Sigmoid colon (tissue), 7 donors: ENCODE results near the gene ZNF764. TPM values are rescaled to one million over a fixed set of nuclear protein-coding genes. Genes with fewer than 3 reads are reported as not detected.

Experiments used
- DNase-seq: peaks from one replicate; pipeline ENCODE4 v3.0.0-alpha.2; 2019
- H3K27ac ChIP-seq, 4 donors: fragments of 200-600 bp; sonication (generic); one replicate each; pipeline ENCODE4 v1.5.1; 2016 to 2019; ENCODE audit warnings: mild to moderate bottlenecking in 1 of 4
- H3K27me3 ChIP-seq, 3 donors: fragments of 200-600 bp; sonication (generic); one replicate each; pipeline ENCODE4 v1.5.1; 2019; ENCODE audit warnings: mild to moderate bottlenecking in 1 of 3
- H3K36me3 ChIP-seq, 4 donors: fragments of 200-600 bp; sonication (generic); one replicate each; pipeline ENCODE4 v1.5.1; 2016 to 2019
- H3K4me1 ChIP-seq, 4 donors: fragments of 200-600 bp; sonication (generic); one replicate each; pipeline ENCODE4 v1.5.1; 2017 to 2019
- H3K4me3 ChIP-seq, 4 donors: fragments of 200-600 bp; sonication (generic); one replicate each; pipeline ENCODE4 v1.5.1; 2017 to 2019; ENCODE audit warnings: mild to moderate bottlenecking in 2 of 4, moderate library complexity in 1 of 4
- H3K9me3 ChIP-seq, 4 donors: fragments of 200-600 bp in 3 of 4; sonication (generic) in 3 of 4; one replicate each; pipeline versions ENCODE4 v1.5.1 to v1.6.1; 2013 to 2019
- CTCF ChIP-seq, 4 experiments: fragments of 450-650 bp in 3 of 4; fragments of 200-600 bp in 1 of 4; IDR thresholded peaks; one replicate each; pipeline ENCODE4 v1.5.1; 2016 to 2019; ENCODE audit warnings: antibody characterized with exemption in 4 of 4, mild to moderate bottlenecking in 3 of 4, moderate library complexity in 2 of 4
- EP300 ChIP-seq, 4 donors: sonication (generic); formaldehyde crosslinking; IDR thresholded peaks; one replicate each; pipeline ENCODE4 v1.6.1; 2017; ENCODE audit warnings: antibody characterized with exemption in 4 of 4
- POLR2A ChIP-seq, 2 donors: fragments of 450-650 bp; IDR thresholded peaks; one replicate each; pipeline ENCODE4 v1.6.1; 2016; ENCODE audit warnings: antibody characterized with exemption in 2 of 2, mild to moderate bottlenecking in 2 of 2, moderate library complexity in 2 of 2
- POLR2AphosphoS5 ChIP-seq, 4 donors: sonication (generic); formaldehyde crosslinking; IDR thresholded peaks; one replicate each; pipeline ENCODE4 v1.6.1; 2017; ENCODE audit warnings: antibody characterized with exemption in 4 of 4
- WGBS, 2 donors: extraction: QIAGEN DNeasy Blood & Tissue Kit; methylation state at CpG; one replicate each; pipeline ENCODE4 v1.1.7; 2013; 5-methylcytosine and 5-hydroxymethylcytosine counted together
- intact Hi-C: fragments of 100-400 bp; cut with DNase I; formaldehyde crosslinking; loops from one replicate; pipeline ENCODE4 v1.15.1; 2023
- polyA plus RNA-seq, 3 donors: library from polyadenylated mRNA; stranded (reverse); fragments of 200-250 nt; gene quantifications; one replicate each; pipeline ENCODE4 v1.2.3, GENCODE V29; 2013
- total RNA-seq, 4 donors: library from RNA; depleted of rRNA; stranded (reverse); fragments of >200 nt; gene quantifications; one replicate each; pipeline ENCODE4 v1.1.0, GENCODE V29; 2016
- donor health status: healthy with polysubstance abuse.
- donor health status: Bipolar disorder and iron deficiency.
- donor health status: healthy.

The ZNF764 gene
- total and polyA plus RNA-seq, 7 donors = 3.5 to 8.6 (median 7.7) TPM

GRCh38 chr16:30570636-30571444 lies 12.7 kb upstream of the ZNF764 start:
- no peaks in the 10 kb centered on the region for H3K27me3 ChIP-seq
- H3K36me3 ChIP-seq = peaks cover 0 to 6% (median 0%) of the 10 kb centered on the region in 4 donors
- 6 to 11% methylated on average over 22 of the region's 22 CpGs for WGBS, 2 donors
- no peak for TF ChIP-seq CTCF (IDR thresholded peaks at IDR 0.05)
- peak in 1 of 4 donors; percentile 23 for TF ChIP-seq POLR2AphosphoS5 (IDR thresholded peaks at IDR 0.05)
- H3K4me3 ChIP-seq = peak overlapping the region; percentile 42 to 95 (median 84)
- peaks cover 0 to 24% (median 21%) of the 10 kb centered on the region in 4 donors for H3K4me1 ChIP-seq
- intact Hi-C loops = loop anchor here (1.0 to 5.0 kb wide), 5 partner anchors 13 to 88 kb away; partner anchors contain the start of genes FBRS, ZNF747, ZNF764 and ZNF785
- no peaks in the 10 kb centered on the region for H3K9me3 ChIP-seq
- H3K27ac ChIP-seq = peak overlapping the region; percentile 94 to 98 (median 97)
- DNase-seq = peak; percentile 77

GRCh38 chr16:30569746-30570635 lies 11.8 kb upstream of the ZNF764 start:
- no peaks in the 10 kb centered on the region for H3K27me3 ChIP-seq
- no peaks in the 10 kb centered on the region for H3K9me3 ChIP-seq
- H3K36me3 ChIP-seq = peaks cover 0 to 6% (median 0%) of the 10 kb centered on the region in 4 donors
- peak overlapping the region in 2 of 4 donors; percentile 87 to 95 for H3K4me3 ChIP-seq
- WGBS, 2 donors = 89 to 94% methylated on average over 44 of the region's 44 CpGs
- intact Hi-C loops = loop anchor here (2.0 to 5.0 kb wide), 3 partner anchors 38 to 89 kb away; partner anchors contain the start of genes FBRS and ZNF747
- DNase-seq = no peak
- H3K4me1 ChIP-seq = peaks cover 0 to 24% (median 21%) of the 10 kb centered on the region in 4 donors
- H3K27ac ChIP-seq = peak overlapping the region; percentile 94 to 98 (median 97)
- TF ChIP-seq EP300 (IDR thresholded peaks at IDR 0.05) (no peak), CTCF (IDR thresholded peaks at IDR 0.05) (no peak), POLR2AphosphoS5 (IDR thresholded peaks at IDR 0.05) (no peak), POLR2A (IDR thresholded peaks at IDR 0.05) (no peak)

GRCh38 chr16:30569281-30569680 lies 11.1 kb upstream of the ZNF764 start:
- H3K36me3 ChIP-seq = peaks cover 0 to 6% (median 0%) of the 10 kb centered on the region in 4 donors
- peaks cover 0 to 24% (median 21%) of the 10 kb centered on the region in 4 donors for H3K4me1 ChIP-seq
- H3K27ac ChIP-seq = peak overlapping the region in 1 of 4 donors; percentile 97
- 92 to 95% methylated on average over 3 of the region's 3 CpGs for WGBS, 2 donors
- DNase-seq = no peak
- intact Hi-C loops = no loop called here
- no peaks in the 10 kb centered on the region for H3K27me3 ChIP-seq
- no peaks in the 10 kb centered on the region for H3K9me3 ChIP-seq
- no peak for TF ChIP-seq POLR2AphosphoS5 (IDR thresholded peaks at IDR 0.05)
- no peak for TF ChIP-seq CTCF (IDR thresholded peaks at IDR 0.05)
- no peak for TF ChIP-seq EP300 (IDR thresholded peaks at IDR 0.05)
- TF ChIP-seq POLR2A (IDR thresholded peaks at IDR 0.05) = no peak
- no peak overlapping the region for H3K4me3 ChIP-seq

DNA sequence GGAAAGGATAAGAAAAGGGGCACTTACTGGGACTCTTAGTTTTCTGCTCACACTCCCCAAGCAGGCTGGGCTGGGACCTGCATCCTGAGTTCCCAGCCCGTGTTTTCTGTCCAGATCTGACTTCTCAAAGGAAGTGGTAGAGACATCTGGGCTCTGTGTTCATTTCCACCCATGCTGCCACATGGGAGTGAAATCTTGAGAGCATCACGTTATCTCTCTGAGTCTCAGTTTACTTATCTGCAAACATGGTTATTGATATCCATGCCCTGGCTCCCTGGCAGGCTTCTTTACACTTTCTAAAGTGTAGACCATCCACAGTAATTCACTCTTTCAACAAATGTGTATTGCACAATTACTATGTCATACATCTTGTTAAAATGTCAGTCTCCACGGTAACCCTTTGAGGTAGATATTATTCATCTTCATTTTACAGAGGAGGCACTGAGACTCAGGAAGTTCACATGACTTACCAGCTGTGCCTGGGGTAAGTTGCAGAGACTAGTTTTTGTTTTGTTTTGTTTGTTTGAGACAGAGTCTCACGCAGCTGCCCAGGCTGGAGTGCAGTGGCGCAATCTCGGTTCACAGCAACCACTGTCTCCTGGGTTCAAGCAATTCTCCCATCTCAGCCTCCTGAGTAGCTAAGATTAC lies 9.9 kb upstream of the ZNF764 start:
- H3K9me3 ChIP-seq = no peaks in the 10 kb centered on the region

More for the DNA sequence above, 9.9 kb upstream of the ZNF764 start:
- DNase-seq = no peak
- TF ChIP-seq EP300 (IDR thresholded peaks at IDR 0.05) = no peak
- TF ChIP-seq POLR2AphosphoS5 (IDR thresholded peaks at IDR 0.05) = no peak
- no peak for TF ChIP-seq POLR2A (IDR thresholded peaks at IDR 0.05)
- H3K4me1 ChIP-seq = peaks cover 0 to 24% (median 21%) of the 10 kb centered on the region in 4 donors
- WGBS, 2 donors = 22 to 34% methylated on average over 6 of the region's 6 CpGs
- H3K4me3 ChIP-seq = no peak overlapping the region
- intact Hi-C loops = no loop called here
- H3K36me3 ChIP-seq = peaks cover 0 to 6% (median 0%) of the 10 kb centered on the region in 4 donors
- H3K27me3 ChIP-seq = no peaks in the 10 kb centered on the region
- H3K27ac ChIP-seq = peak overlapping the region in 3 of 4 donors; percentile 2 to 97 (median 11)
